PFSK-1 (cell line): Measurements from ENCODE around the gene FAM83E.

Experiments
- FOXP2 ChIP-seq: optimal IDR thresholded peaks from 2 replicates; pipeline ENCODE3; 2011; ENCODE audit warnings: borderline replicate concordance, control low read depth, inconsistent platforms; ENCODE audit not compliant: insufficient read depth; ENCODE audit errors: extremely low read length, extremely low read depth
- POLR2AphosphoS5 ChIP-seq: IDR thresholded peaks from 2 replicates; pipeline ENCODE4 v1.6.1; 2012; ENCODE audit warnings: low read depth, mild to moderate bottlenecking, control low read depth, low read length, moderate library complexity
- SIN3A ChIP-seq: IDR thresholded peaks from 2 replicates; pipeline ENCODE4 v1.6.1; 2012; ENCODE audit warnings: mild to moderate bottlenecking, low read length, moderate library complexity, borderline replicate concordance; ENCODE audit not compliant: insufficient read depth
- TAF1 ChIP-seq: IDR thresholded peaks from 2 replicates; pipeline ENCODE4 v1.6.1; 2012; ENCODE audit warnings: low read length, control low read depth, borderline replicate concordance; ENCODE audit not compliant: insufficient read depth
- TF ChIP-seq, protein P1 (sequence below), 2 experiments: IDR thresholded peaks; 2 replicates each; pipeline versions ENCODE4 v1.6.1 to v1.8.0; 2011 to 2012; ENCODE audit warnings: low read depth in 2 of 2, low read length in 2 of 2, control low read depth in 1 of 2, inconsistent platforms in 1 of 2, mild to moderate bottlenecking in 1 of 2, moderate library complexity in 1 of 2; ENCODE audit not compliant: insufficient read depth in 1 of 2

GRCh38 chr19:48618916-48619691, 4.2 kb upstream of the FAM83E start, which contains the start of the genes RPL18 and SPHK2:
- TF ChIP-seq TAF1 (peak; percentile 96), POLR2AphosphoS5 (peak; percentile 96), FOXP2 (no peak), SIN3A (peak; percentile 86; the same call in 1 of the 2 replicates)
- TF ChIP-seq, protein P1, sequence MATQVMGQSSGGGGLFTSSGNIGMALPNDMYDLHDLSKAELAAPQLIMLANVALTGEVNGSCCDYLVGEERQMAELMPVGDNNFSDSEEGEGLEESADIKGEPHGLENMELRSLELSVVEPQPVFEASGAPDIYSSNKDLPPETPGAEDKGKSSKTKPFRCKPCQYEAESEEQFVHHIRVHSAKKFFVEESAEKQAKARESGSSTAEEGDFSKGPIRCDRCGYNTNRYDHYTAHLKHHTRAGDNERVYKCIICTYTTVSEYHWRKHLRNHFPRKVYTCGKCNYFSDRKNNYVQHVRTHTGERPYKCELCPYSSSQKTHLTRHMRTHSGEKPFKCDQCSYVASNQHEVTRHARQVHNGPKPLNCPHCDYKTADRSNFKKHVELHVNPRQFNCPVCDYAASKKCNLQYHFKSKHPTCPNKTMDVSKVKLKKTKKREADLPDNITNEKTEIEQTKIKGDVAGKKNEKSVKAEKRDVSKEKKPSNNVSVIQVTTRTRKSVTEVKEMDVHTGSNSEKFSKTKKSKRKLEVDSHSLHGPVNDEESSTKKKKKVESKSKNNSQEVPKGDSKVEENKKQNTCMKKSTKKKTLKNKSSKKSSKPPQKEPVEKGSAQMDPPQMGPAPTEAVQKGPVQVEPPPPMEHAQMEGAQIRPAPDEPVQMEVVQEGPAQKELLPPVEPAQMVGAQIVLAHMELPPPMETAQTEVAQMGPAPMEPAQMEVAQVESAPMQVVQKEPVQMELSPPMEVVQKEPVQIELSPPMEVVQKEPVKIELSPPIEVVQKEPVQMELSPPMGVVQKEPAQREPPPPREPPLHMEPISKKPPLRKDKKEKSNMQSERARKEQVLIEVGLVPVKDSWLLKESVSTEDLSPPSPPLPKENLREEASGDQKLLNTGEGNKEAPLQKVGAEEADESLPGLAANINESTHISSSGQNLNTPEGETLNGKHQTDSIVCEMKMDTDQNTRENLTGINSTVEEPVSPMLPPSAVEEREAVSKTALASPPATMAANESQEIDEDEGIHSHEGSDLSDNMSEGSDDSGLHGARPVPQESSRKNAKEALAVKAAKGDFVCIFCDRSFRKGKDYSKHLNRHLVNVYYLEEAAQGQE (IDR thresholded peaks at IDR 0.05; ENCODE audit: insufficient read depth in 1 of 2, low read depth in 2 of 2, low read length in 2 of 2), result peak in 1 of 2 experiments; percentile 78; a peak in 2 of 4 replicates
